ENCODE results near the gene CDHR1. TPM values are rescaled to one million over a fixed set of nuclear protein-coding genes. Genes with fewer than 3 reads are reported as not detected.

The CDHR1 gene
- total and polyA plus RNA-seq, 2 donors (not counting 1 experiment from before 2014, with no cell fraction given), result 0.05 TPM; not detected in 1

DNA sequence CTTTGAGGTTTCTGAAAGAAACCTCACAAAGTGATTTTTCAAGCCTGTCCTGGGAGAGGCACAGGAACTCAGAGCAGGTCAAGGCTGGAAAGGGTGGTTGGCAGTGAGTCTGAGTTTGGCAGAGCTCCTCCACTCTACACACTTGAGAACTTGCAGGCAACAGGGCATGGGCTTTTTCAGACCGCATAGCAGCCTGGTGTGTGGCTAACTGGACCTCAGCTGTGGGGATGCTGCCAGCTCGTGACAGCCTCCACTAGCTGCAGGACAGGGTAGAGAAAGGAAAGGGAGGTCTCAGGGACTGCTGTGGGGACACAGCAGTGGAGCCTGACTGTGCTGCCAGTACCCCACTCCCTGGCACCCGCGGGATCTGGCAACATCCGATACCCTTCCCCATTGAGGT is 2.6 kb downstream of the CDHR1 start:
- no peaks in the 10 kb centered on the region for H3K4me1 ChIP-seq (ENCODE audit: control insufficient read depth, extremely low read depth, insufficient read depth, low read length)
- no peak overlapping the region for H3K27ac ChIP-seq (ENCODE audit: insufficient read depth, low read length)
- H3K4me3 ChIP-seq (replicated peaks in 1 of 4; ENCODE audit: control extremely low read depth in 1 of 4, insufficient read depth in 1 of 4, low read depth in 3 of 4, low read length in 4 of 4), result no peak overlapping the region
- no peaks in the 10 kb centered on the region for H4K20me1 ChIP-seq (ENCODE audit: control insufficient read depth, extremely low read depth, insufficient read depth, low read length)
- no peaks in the 10 kb centered on the region for H3K79me2 ChIP-seq (ENCODE audit: control insufficient read depth, insufficient read depth, low read length)
- H3K4me2 ChIP-seq (ENCODE audit: extremely low read depth, insufficient read depth, low read length), result no peak overlapping the region
- no peaks in the 10 kb centered on the region for H3K36me3 ChIP-seq (ENCODE audit: control insufficient read depth, insufficient read depth, low read length)
- peaks cover 30% of the 10 kb centered on the region for H3K27me3 ChIP-seq (ENCODE audit: control insufficient read depth, insufficient read depth, low read length)
- H3K9me3 ChIP-seq (ENCODE audit: control insufficient read depth, insufficient read depth, low read depth, low read length), result no peaks in the 10 kb centered on the region
- no peak overlapping the region for H2AFZ ChIP-seq (ENCODE audit: low read length)
- TF ChIP-seq EZH2 (IDR thresholded peaks at IDR 0.05; ENCODE audit: low read length, missing control alignments), result no peak
- TF ChIP-seq, protein P1, sequence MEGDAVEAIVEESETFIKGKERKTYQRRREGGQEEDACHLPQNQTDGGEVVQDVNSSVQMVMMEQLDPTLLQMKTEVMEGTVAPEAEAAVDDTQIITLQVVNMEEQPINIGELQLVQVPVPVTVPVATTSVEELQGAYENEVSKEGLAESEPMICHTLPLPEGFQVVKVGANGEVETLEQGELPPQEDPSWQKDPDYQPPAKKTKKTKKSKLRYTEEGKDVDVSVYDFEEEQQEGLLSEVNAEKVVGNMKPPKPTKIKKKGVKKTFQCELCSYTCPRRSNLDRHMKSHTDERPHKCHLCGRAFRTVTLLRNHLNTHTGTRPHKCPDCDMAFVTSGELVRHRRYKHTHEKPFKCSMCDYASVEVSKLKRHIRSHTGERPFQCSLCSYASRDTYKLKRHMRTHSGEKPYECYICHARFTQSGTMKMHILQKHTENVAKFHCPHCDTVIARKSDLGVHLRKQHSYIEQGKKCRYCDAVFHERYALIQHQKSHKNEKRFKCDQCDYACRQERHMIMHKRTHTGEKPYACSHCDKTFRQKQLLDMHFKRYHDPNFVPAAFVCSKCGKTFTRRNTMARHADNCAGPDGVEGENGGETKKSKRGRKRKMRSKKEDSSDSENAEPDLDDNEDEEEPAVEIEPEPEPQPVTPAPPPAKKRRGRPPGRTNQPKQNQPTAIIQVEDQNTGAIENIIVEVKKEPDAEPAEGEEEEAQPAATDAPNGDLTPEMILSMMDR (conservative IDR thresholded peaks at IDR 0.05 in 1 of 2, IDR thresholded peaks at IDR 0.05 in 1 of 2; ENCODE audit: low read depth in 1 of 2, low read length in 2 of 2), result no peak
- no peak for DNase-seq (ENCODE audit: low read depth in 2 of 2)
- no peak overlapping the region for H3K9ac ChIP-seq (ENCODE audit: insufficient read depth, low read length)

DNA sequence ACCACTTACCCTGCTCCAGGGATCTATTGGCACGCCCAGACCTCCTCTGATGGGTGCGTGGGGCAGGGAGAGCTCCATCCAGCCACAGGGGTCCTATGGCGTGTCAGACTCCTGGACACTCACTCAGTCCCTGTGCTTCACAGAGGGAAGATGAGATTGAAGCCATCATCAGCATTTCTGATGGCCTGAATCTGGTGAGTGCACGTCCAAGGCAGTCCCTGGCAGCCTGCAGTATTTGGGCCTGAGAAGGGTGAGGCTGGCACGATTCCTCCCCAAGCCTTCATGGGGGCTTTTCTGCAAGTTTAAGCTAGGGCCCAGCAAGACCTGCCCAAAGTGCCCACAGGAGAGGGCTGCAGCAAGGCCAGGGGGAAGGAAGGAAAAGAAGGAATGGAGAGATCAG is 3.3 kb downstream of the CDHR1 start:
- H3K27ac ChIP-seq (ENCODE audit: insufficient read depth, low read length), result no peak overlapping the region
- no peaks in the 10 kb centered on the region for H3K36me3 ChIP-seq (ENCODE audit: control insufficient read depth, insufficient read depth, low read length)
- DNase-seq (ENCODE audit: low read depth in 2 of 2), result no peak
- H3K27me3 ChIP-seq (ENCODE audit: control insufficient read depth, insufficient read depth, low read length), result peaks cover 30% of the 10 kb centered on the region
- no peaks in the 10 kb centered on the region for H3K4me1 ChIP-seq (ENCODE audit: control insufficient read depth, extremely low read depth, insufficient read depth, low read length)
- H3K9ac ChIP-seq (ENCODE audit: insufficient read depth, low read length), result no peak overlapping the region
- no peak overlapping the region for H2AFZ ChIP-seq (ENCODE audit: low read length)
- no peak overlapping the region for H3K4me2 ChIP-seq (ENCODE audit: extremely low read depth, insufficient read depth, low read length)
- H3K79me2 ChIP-seq (ENCODE audit: control insufficient read depth, insufficient read depth, low read length), result no peaks in the 10 kb centered on the region
- H3K4me3 ChIP-seq (replicated peaks in 1 of 4; ENCODE audit: control extremely low read depth in 1 of 4, insufficient read depth in 1 of 4, low read depth in 3 of 4, low read length in 4 of 4), result no peak overlapping the region
- H4K20me1 ChIP-seq (ENCODE audit: control insufficient read depth, extremely low read depth, insufficient read depth, low read length), result no peaks in the 10 kb centered on the region
- TF ChIP-seq, protein P1 (conservative IDR thresholded peaks at IDR 0.05 in 1 of 2, IDR thresholded peaks at IDR 0.05 in 1 of 2; ENCODE audit: low read depth in 1 of 2, low read length in 2 of 2), result no peak
- no peak for TF ChIP-seq EZH2 (IDR thresholded peaks at IDR 0.05; ENCODE audit: low read length, missing control alignments)
- H3K9me3 ChIP-seq (ENCODE audit: control insufficient read depth, insufficient read depth, low read depth, low read length), result no peaks in the 10 kb centered on the region

DNA sequence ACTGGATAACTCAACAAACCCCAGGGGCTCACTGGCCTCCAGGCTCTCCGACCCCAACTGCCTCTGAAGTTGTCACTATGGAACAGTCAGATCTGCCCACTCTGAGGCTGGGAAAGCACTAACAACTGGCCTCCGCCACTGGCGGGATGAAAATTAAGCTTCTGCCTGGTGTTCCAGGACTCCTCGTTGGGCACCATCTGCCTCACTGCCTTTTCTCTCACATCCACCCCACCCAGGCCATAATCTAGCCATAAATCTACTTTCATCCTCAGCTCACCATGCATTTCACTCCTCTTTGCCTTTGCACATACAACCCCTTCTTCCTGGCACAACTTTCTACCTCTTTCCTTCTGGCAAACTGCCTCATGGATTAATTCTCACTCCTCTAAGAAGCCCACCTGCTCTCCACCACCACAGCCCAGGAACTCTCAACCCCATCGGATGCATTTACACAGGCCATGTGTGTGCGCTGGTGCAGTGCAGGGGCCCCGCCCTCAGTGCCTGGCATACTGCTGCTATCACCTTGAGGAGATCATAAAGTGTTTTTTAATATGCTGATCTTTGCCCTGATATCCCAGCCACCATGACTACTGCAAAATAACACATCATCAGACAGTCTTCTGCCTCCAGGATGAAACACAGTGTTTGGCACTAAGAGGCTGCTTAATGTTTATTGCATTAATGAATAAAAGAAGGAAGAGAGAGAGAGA is 4.0 kb downstream of the CDHR1 start:
- H3K4me2 ChIP-seq (ENCODE audit: extremely low read depth, insufficient read depth, low read length), result no peak overlapping the region
- H3K27me3 ChIP-seq (ENCODE audit: control insufficient read depth, insufficient read depth, low read length), result peaks cover 27% of the 10 kb centered on the region
- no peaks in the 10 kb centered on the region for H3K9me3 ChIP-seq (ENCODE audit: control insufficient read depth, insufficient read depth, low read depth, low read length)
- DNase-seq (ENCODE audit: low read depth in 2 of 2), result no peak
- H3K9ac ChIP-seq (ENCODE audit: insufficient read depth, low read length), result no peak overlapping the region
- H3K4me3 ChIP-seq (replicated peaks in 1 of 4; ENCODE audit: control extremely low read depth in 1 of 4, insufficient read depth in 1 of 4, low read depth in 3 of 4, low read length in 4 of 4), result no peak overlapping the region
- H3K27ac ChIP-seq (ENCODE audit: insufficient read depth, low read length), result no peak overlapping the region
- H2AFZ ChIP-seq (ENCODE audit: low read length), result no peak overlapping the region
- no peaks in the 10 kb centered on the region for H4K20me1 ChIP-seq (ENCODE audit: control insufficient read depth, extremely low read depth, insufficient read depth, low read length)
- H3K79me2 ChIP-seq (ENCODE audit: control insufficient read depth, insufficient read depth, low read length), result no peaks in the 10 kb centered on the region
- H3K36me3 ChIP-seq (ENCODE audit: control insufficient read depth, insufficient read depth, low read length), result no peaks in the 10 kb centered on the region
- TF ChIP-seq, protein P1 (conservative IDR thresholded peaks at IDR 0.05 in 1 of 2, IDR thresholded peaks at IDR 0.05 in 1 of 2; ENCODE audit: low read depth in 1 of 2, low read length in 2 of 2), result no peak
- no peak for TF ChIP-seq EZH2 (IDR thresholded peaks at IDR 0.05; ENCODE audit: low read length, missing control alignments)
- no peaks in the 10 kb centered on the region for H3K4me1 ChIP-seq (ENCODE audit: control insufficient read depth, extremely low read depth, insufficient read depth, low read length)
